ENCODE measurements around the gene TMEM178B.

- TF ChIP-seq CTCF (IDR thresholded peaks at IDR 0.05) (no peak), EP300 (IDR thresholded peaks at IDR 0.05) (no peak), POLR2A (IDR thresholded peaks at IDR 0.05) (no peak)
These were observed 129.3 kb downstream of the TMEM178B start for GRCh38 chr7:141203177-141203576.

Data from ovary (tissue), 3 donors.